Effector memory CD4-positive, alpha-beta T cell (primary cell): ENCODE data around the gene KIF16B.
"Not testable (repeated sequence)": the region's sequence is repeated elsewhere in the genome, so short reads cannot be mapped to it uniquely, and the experiment has no call there.

Experiments used
- DNase-seq, 3 donors: peaks; one replicate each; pipeline ENCODE4 v3.0.0-alpha.2; 2020
- H3K27ac ChIP-seq: 2 replicates; pipeline ENCODE4 v1.7.0; 2013; ENCODE audit warnings: mild to moderate bottlenecking, low read length, moderate library complexity; ENCODE audit not compliant: insufficient read depth, poor library complexity, severe bottlenecking
- H3K27me3 ChIP-seq: replicated peaks from 2 replicates; pipeline ENCODE4 v1.7.0; 2013; ENCODE audit warnings: mild to moderate bottlenecking, low read length; ENCODE audit not compliant: insufficient read depth, control insufficient read depth, poor library complexity, severe bottlenecking
- H3K36me3 ChIP-seq: 2 replicates; pipeline ENCODE4 v1.7.0; 2013; ENCODE audit warnings: mild to moderate bottlenecking, low read length, moderate library complexity; ENCODE audit not compliant: control insufficient read depth, insufficient read depth
- H3K4me1 ChIP-seq: 2 replicates; pipeline ENCODE4 v1.7.0; 2013; ENCODE audit warnings: low read length, mild to moderate bottlenecking; ENCODE audit not compliant: control insufficient read depth, insufficient read depth, poor library complexity, severe bottlenecking
- H3K4me3 ChIP-seq: 2 replicates; pipeline ENCODE4 v1.7.0; 2013; ENCODE audit warnings: low read length, low read depth, mild to moderate bottlenecking; ENCODE audit not compliant: insufficient read depth, poor library complexity, severe bottlenecking
- H3K9me3 ChIP-seq: 2 replicates; pipeline ENCODE4 v1.7.0; 2013; ENCODE audit warnings: mild to moderate bottlenecking, low read length, moderate library complexity; ENCODE audit not compliant: control insufficient read depth

The KIF16B gene

DNA sequence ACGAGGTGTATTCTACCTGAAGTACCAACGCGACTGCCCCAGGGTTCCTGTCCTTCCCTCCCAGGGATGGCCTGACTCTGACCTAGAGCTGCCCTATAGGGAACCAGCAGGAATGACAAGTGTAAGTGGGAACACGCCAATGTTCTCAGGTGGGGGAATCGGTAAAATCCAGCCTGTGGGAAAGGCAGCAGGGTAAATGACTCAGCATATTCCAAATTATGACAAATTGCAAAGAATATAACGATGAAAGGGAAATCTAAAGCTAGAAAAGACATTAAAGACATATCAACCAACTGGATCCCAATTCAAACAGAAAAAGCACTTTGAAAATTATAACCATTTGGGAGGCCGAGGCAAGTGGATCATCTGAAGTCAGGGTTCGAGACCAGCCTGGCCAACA, 41.8 kb downstream of the KIF16B start:
- Histone ChIP-seq H3K4me1 (no peaks in the 10 kb centered on the region), H3K27ac (no peak overlapping the region), H3K9me3 (no peaks in the 10 kb centered on the region), H3K27me3 (no peaks in the 10 kb centered on the region), H3K36me3 (peaks cover 3% of the 10 kb centered on the region), H3K4me3 (no peak overlapping the region)
- DNase-seq: no peak

DNA sequence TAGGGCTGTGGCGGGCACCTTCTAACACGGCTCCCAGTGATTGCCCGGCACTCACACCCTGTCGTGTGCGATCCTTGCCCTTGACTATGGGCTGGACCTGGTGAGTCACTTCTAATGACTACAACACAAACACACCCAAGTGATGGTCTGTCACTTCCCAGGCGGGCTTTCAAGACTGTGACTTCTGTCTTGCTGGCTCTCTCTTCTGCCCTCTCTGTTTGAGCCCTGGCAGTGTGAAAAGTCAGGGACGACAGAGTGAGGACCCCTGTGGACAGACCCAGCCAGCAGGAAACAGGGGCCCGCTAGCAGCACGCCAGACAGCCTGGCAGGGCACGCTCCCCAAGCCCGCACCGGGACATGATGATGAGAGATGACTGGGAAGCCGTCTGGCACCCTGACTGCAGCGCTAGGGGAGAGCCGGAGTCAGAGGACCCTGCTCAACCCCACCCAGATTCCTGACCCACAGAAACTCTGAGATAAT, 43.0 kb downstream of the KIF16B start:
- DNase-seq: no peak
- Histone ChIP-seq H3K36me3 (peaks cover 9% of the 10 kb centered on the region), H3K27ac (no peak overlapping the region), H3K4me3 (no peak overlapping the region), H3K27me3 (no peaks in the 10 kb centered on the region), H3K4me1 (no peaks in the 10 kb centered on the region), H3K9me3 (no peaks in the 10 kb centered on the region)

DNA sequence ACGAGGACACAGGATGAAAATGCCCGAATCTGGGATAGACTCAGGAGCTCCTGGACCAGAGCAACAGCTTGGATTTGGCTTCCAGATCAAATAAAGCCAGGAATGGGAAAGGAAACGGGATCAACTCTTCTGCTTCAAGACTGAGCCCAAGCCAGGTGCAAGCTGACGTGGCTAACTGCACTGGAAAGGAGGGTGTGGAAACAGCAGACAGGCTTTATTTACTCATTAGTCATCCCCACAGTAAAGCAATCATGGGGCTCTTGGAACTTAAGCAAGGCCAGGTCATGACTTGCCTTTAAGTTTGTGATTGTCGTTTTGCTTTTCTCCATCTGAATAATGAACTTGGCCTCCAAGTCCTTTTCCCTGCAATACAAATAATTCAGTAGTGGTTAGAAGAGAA, 45.2 kb downstream of the KIF16B start:
- H3K27ac ChIP-seq: no peak overlapping the region
- H3K9me3 ChIP-seq: no peaks in the 10 kb centered on the region
- no peaks in the 10 kb centered on the region for H3K4me1 ChIP-seq
- H3K36me3 ChIP-seq: peaks cover 12% of the 10 kb centered on the region
- no peak overlapping the region for H3K4me3 ChIP-seq
- no peak for DNase-seq
- H3K27me3 ChIP-seq: no peaks in the 10 kb centered on the region

DNA sequence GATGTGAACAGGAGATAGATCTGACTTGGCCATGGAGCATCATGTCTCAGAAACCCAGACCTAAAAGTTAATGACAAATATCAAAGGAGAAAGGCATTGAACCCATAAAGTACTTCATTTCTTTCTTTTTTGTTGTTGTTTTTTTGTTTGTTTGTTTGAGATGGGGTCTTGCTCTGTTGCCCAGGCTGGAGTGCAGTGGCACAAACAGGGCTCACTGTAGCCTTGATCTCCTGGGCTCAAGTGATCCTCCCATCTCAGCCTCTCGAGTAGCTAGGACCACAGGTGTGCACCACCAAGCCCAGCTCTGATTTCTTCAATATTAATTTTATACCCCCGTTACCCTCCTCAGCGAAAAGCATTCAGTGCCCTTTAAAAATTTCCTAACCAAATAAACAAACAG, 45.8 kb downstream of the KIF16B start:
- H3K27ac ChIP-seq: no peak overlapping the region
- no peaks in the 10 kb centered on the region for H3K9me3 ChIP-seq
- no peak overlapping the region for H3K4me3 ChIP-seq
- peaks cover 12% of the 10 kb centered on the region for H3K36me3 ChIP-seq
- no peak for DNase-seq
- H3K4me1 ChIP-seq: no peaks in the 10 kb centered on the region
- H3K27me3 ChIP-seq: no peaks in the 10 kb centered on the region

DNA sequence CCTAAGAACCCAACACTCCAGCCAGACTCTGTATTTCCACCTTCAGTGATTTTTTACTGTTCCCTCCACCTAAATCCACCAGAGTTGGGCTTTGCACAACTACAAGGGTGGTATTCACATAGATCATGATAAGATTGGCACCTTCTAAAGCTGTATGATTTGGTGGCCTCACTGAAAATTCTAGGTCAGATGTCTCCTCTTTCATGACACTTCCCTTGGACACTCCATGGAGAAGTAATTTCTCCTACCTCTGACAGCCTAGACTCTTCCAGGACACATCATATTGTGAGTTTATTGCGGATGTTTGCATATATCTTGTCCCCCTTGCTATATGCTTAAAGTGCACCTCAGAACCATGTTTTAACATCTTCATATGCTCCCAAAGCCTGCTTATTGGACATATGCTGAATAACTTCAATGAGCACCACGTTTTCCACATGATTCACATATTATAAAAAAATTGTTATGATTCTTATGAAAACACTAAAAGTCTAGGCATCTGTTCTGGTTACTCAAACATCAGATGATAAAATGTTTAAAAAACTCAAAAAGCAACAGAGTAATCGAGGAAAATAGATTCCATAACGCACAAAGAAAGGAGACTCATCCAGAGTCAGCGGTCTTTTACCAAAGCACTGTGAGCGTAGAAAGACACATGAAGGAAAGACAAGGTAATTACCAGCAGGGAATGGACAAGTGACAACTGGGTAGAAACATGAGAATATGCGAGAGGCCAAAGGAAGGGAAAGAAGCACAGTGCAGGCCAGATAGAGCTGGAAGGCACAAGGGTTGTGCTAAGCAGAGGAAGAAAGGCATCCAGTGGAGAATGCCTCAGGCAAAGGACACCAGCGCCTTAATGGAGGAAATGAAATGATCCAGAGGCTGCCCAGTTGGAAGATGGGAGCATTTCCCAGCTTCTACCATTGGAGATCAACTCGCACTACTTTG, 46.5 kb downstream of the KIF16B start:
- Histone ChIP-seq H3K27me3 (no peaks in the 10 kb centered on the region), H3K27ac (no peak overlapping the region), H3K9me3 (no peaks in the 10 kb centered on the region), H3K4me3 (no peak overlapping the region), H3K4me1 (no peaks in the 10 kb centered on the region), H3K36me3 (peaks cover 12% of the 10 kb centered on the region)
- no peak for DNase-seq

DNA sequence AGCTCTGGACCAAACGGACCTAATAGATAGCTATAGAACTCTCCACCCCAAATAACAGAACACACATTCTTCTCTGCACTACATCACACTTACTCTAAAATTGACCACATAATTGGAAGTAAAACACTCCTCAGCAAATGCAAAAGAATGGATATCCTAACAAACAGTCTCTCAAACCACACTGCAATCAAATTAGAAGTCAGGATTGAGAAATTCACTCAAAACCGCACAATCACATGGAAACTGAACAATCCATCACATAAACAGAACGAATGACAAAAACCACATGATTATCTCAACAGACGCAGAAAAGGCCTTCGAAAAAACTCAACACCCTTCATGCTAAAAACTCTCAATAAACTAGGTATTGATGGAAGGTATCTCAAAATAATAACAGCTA, 50.6 kb downstream of the KIF16B start:
- not testable (repeated sequence) for H3K4me1 ChIP-seq, DNase-seq, H3K4me3 ChIP-seq, H3K27me3 ChIP-seq, H3K9me3 ChIP-seq, H3K27ac ChIP-seq
- H3K36me3 ChIP-seq: peaks cover 12% of the 10 kb centered on the region

DNA sequence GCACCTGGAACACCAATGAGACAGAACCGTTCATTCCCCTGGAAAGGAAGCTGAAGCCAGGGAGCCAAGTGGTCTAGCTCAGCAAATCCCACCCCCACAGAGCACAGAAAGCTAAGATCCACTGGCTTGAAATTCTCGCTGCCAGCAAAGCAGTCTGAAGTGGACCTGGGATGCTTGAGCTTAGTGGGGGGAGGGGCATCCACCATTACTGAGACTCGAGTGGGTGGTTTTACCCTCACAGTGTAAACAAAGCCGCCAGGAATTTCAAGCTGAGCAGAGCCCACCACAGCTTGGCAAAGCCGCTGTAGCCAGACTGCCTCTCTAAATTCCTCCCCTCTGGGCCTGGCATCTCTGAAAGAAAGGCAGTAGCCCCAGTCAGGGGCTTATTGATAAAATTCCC, 53.1 kb downstream of the KIF16B start:
- Histone ChIP-seq H3K4me3 (no peak overlapping the region), H3K4me1 (no peaks in the 10 kb centered on the region), H3K9me3 (no peaks in the 10 kb centered on the region), H3K36me3 (peaks cover 2% of the 10 kb centered on the region), H3K27ac (no peak overlapping the region), H3K27me3 (no peaks in the 10 kb centered on the region)
- no peak for DNase-seq

DNA sequence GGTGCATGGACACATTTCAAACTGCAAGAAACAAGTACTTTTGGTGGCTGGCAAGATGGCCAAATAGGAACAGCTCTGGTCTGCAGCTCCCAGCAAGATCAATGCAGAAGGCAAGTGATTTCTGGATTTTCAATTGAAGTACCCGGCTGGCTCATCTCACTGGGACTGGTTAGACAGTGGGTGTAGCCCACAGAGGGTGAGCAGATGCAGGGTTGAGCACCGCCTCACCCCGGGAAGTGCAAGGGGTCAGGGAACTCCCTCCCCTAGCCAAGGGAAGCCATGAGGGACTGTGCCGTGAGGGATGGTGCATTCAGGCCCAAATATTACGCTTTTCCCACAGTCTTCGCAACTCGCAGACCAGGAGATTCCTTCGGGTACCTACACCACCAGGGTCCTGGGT, 53.6 kb downstream of the KIF16B start:
- H3K9me3 ChIP-seq, DNase-seq, H3K27me3 ChIP-seq, H3K36me3 ChIP-seq, H3K27ac ChIP-seq, H3K4me1 ChIP-seq, H3K4me3 ChIP-seq: not testable (repeated sequence)

DNA sequence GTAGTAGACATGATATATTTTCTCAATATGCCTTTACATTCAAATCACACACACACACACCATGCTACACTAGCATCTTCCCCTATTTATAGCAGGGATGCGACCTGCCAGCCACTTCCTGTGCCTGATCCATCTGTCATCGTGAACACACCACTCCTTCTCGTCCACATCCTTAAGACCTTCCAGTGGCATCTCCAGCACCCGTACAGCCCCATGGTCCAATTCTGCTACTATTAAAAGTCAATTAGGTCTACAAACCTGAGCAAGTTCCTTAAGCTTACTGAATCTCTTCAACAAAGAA, 54.5 kb downstream of the KIF16B start:
- H3K4me3 ChIP-seq: no peak overlapping the region

DNA sequence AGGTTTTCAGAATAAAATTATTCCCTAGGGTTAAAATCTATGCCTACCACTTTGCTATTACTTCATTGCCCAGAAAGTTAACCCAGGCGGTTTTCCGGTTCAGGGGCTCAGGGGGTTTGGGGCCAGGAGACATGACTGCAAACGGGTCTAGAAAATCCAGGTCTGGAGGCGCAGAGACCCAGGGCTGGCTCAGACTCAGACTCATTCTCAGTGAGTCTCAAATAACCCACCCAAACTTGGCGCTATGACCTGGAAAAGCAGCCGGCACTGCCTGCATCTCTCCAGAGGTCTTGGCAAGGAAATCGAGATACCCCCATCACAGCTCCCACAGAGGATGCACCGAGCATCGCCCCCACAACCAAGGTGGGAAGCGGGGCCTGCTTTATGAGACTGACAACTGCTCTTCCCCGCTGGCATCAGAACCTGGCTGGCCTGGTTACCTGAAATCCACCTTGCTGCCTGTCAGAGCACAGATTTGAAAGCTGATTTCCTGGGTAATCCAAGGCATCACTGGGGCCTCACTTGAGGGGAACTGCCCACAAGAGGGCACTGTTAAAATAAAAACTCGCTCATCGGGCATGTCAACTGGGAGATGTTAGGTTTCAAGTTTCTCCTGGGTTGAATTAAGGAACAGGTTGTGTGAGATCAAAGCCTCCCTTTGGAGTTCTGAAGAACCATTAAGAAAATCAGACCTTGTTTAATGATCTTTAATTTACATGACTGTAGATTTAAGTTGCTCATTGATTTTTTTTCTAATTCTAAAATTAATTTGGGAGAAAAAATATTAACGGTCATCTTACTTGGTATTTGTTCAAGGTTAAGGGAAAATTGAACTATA, 55.1 kb downstream of the KIF16B start:
- Histone ChIP-seq H3K4me3 (no peak overlapping the region), H3K27ac (no peak overlapping the region), H3K27me3 (no peaks in the 10 kb centered on the region), H3K4me1 (no peaks in the 10 kb centered on the region), H3K36me3 (no peaks in the 10 kb centered on the region), H3K9me3 (no peaks in the 10 kb centered on the region)
- no peak for DNase-seq

More for the DNA sequence above, 54.5 kb downstream of the KIF16B start:
- Histone ChIP-seq H3K27ac (no peak overlapping the region), H3K9me3 (no peaks in the 10 kb centered on the region), H3K4me1 (no peaks in the 10 kb centered on the region), H3K27me3 (no peaks in the 10 kb centered on the region), H3K36me3 (no peaks in the 10 kb centered on the region)
- DNase-seq: no peak
